K562 (cell line): ENCODE results near the gene ANKRD61. TPM values are rescaled to one million over a fixed set of nuclear protein-coding genes. Genes with fewer than 3 reads are reported as not detected.

Experiments
- AFF1 ChIP-seq, 2 experiments: fragments of 450-650 bp; IDR thresholded peaks; 2 replicates each; pipeline ENCODE4 v1.6.1; 2018; ENCODE audit warnings: mild to moderate bottlenecking in 2 of 2, low read depth in 1 of 2; ENCODE audit not compliant: partially characterized antibody in 2 of 2
- ARHGAP35 ChIP-seq: fragments of 450-650 bp; IDR thresholded peaks from 2 replicates; pipeline ENCODE4 v1.6.1; 2018; ENCODE audit not compliant: partially characterized antibody
- ARID4B ChIP-seq: sonication (generic); formaldehyde crosslinking; IDR thresholded peaks from 2 replicates; pipeline ENCODE4 v1.8.0; 2022; ENCODE audit warnings: mild to moderate bottlenecking, missing genetic modification reagents
- ATF7 ChIP-seq: fragments of 450-650 bp; IDR thresholded peaks from 2 replicates; pipeline ENCODE4 v1.7.1; 2014; ENCODE audit warnings: mild to moderate bottlenecking, moderate library complexity
- FOSL1 ChIP-seq: fragments of 200-800 bp; sonication (Bioruptor generic); conservative IDR thresholded peaks from 2 replicates; pipeline ENCODE4 v1.6.1; 2016; ENCODE audit warnings: missing genetic modification characterization, missing compliant biosample characterization
- FOXA3 ChIP-seq, 2 experiments: fragments of 450-650 bp in 1 of 2; sonication (generic) in 1 of 2; formaldehyde crosslinking; IDR thresholded peaks in 1 of 2; conservative IDR thresholded peaks in 1 of 2; 2 replicates each; pipeline versions ENCODE4 v1.4.0 to v1.8.0; 2020 to 2022; ENCODE audit warnings: mild to moderate bottlenecking in 2 of 2, missing genetic modification reagents in 1 of 2
- GTF2F1 ChIP-seq: IDR thresholded peaks from 2 replicates; pipeline ENCODE4 v1.6.1; 2011; ENCODE audit warnings: low read depth, low read length, improper control_type of control experiment
- HDAC6 ChIP-seq: IDR thresholded peaks from 2 replicates; pipeline ENCODE4 v1.6.1; 2012; ENCODE audit warnings: low read depth, mild to moderate bottlenecking, control low read depth, inconsistent platforms, low read length, moderate library complexity
- KLF16 ChIP-seq: IDR thresholded peaks from 2 replicates; pipeline ENCODE4 v1.6.1; 2016; ENCODE audit warnings: antibody characterized with exemption
- POLR2AphosphoS5 ChIP-seq: IDR thresholded peaks from 2 replicates; pipeline ENCODE4 v1.6.1; 2011; ENCODE audit warnings: mild to moderate bottlenecking, low read depth, low read length, moderate library complexity; ENCODE audit not compliant: control insufficient read depth, insufficient read depth
- RFX5 ChIP-seq: IDR thresholded peaks from 2 replicates; pipeline ENCODE4 v1.6.1; 2011; ENCODE audit warnings: low read depth, mild to moderate bottlenecking, improper control_type of control experiment, low read length
- TFAM ChIP-seq: fragments of 250-450 bp; sonication (Bioruptor Pico); conservative IDR thresholded peaks from 2 replicates; pipeline ENCODE4 v1.5.0; 2021; ENCODE audit warnings: mild to moderate bottlenecking, moderate library complexity
- ZKSCAN8 ChIP-seq: fragments of 200-800 bp; sonication (Bioruptor generic); IDR thresholded peaks from 2 replicates; pipeline ENCODE4 v1.6.1; 2016; ENCODE audit warnings: missing genetic modification characterization, missing compliant biosample characterization
- polyA plus RNA-seq, 8 experiments: library from polyadenylated mRNA; depleted of rRNA in 4 of 8; stranded (reverse) in 5 of 8; unstranded in 3 of 8; fragments of >200 nt; fragmentation: Nextera tagmentation in 2 of 8; fragmentation: Illumina TruSeq in 1 of 8; extraction: Ambion mirVana in 2 of 8; extraction: Trizol in 1 of 8; gene quantifications; 2 replicates each; pipeline versions ENCODE4 v1.2.1 to v1.2.3, GENCODE V29; 2011 to 2014; ENCODE audit warnings: inconsistent platforms in 1 of 8, missing spikeins in 1 of 8
- total RNA-seq, 7 experiments: library from RNA; depleted of rRNA in 6 of 7; stranded (reverse); fragments of >200 nt in 6 of 7; fragmentation: Illumina TruSeq in 2 of 7; extraction: Trizol in 2 of 7; gene quantifications; 2 replicates each; pipeline versions ENCODE4 v1.2.1 to v1.2.3, GENCODE V29; 2011 to 2021; ENCODE audit warnings: low replicate concordance in 1 of 7
- TF ChIP-seq, protein P1 (sequence below): fragments of 450-650 bp; IDR thresholded peaks from 2 replicates; pipeline ENCODE4 v1.7.1; 2018; ENCODE audit warnings: mild to moderate bottlenecking, low read depth; ENCODE audit not compliant: partially characterized antibody

The ANKRD61 gene
- total and polyA plus RNA-seq, 9 of the 15 experiments (the other 6 are each of a cell fraction or from before 2014, with no cell fraction given) = 0.08 to 0.11 (median 0.09) TPM; not detected in 5

- TF ChIP-seq AFF1 (IDR thresholded peaks at IDR 0.05; ENCODE audit: low read depth in 1 of 2, partially characterized antibody in 2 of 2) = no peak
- no peak for TF ChIP-seq TFAM
- peak; percentile 86 for TF ChIP-seq POLR2AphosphoS5
- TF ChIP-seq ZKSCAN8 (CRISPR knock-in tag) = no peak
- peak; percentile 92 for TF ChIP-seq ATF7
- TF ChIP-seq GTF2F1 = 0 out of 2 replicates have a peak, but pooled peaks have one; percentile 33
- peak; percentile 45; the same call in 1 of the 2 replicates for TF ChIP-seq RFX5
- peak in 1 of 2 experiments; percentile 86; a peak in 2 of 4 replicates for TF ChIP-seq FOXA3 (CRISPR knock-in tag; conservative IDR thresholded peaks at IDR 0.05 in 1 of 2, IDR thresholded peaks at IDR 0.05 in 1 of 2)
- TF ChIP-seq ARID4B (CRISPR knock-in tag) = peak; percentile 92
- TF ChIP-seq FOSL1 = peak; percentile 29; the same call in 1 of the 2 replicates
- TF ChIP-seq HDAC6 = no peak
- peak; percentile 82 for TF ChIP-seq KLF16
- TF ChIP-seq, protein P1, sequence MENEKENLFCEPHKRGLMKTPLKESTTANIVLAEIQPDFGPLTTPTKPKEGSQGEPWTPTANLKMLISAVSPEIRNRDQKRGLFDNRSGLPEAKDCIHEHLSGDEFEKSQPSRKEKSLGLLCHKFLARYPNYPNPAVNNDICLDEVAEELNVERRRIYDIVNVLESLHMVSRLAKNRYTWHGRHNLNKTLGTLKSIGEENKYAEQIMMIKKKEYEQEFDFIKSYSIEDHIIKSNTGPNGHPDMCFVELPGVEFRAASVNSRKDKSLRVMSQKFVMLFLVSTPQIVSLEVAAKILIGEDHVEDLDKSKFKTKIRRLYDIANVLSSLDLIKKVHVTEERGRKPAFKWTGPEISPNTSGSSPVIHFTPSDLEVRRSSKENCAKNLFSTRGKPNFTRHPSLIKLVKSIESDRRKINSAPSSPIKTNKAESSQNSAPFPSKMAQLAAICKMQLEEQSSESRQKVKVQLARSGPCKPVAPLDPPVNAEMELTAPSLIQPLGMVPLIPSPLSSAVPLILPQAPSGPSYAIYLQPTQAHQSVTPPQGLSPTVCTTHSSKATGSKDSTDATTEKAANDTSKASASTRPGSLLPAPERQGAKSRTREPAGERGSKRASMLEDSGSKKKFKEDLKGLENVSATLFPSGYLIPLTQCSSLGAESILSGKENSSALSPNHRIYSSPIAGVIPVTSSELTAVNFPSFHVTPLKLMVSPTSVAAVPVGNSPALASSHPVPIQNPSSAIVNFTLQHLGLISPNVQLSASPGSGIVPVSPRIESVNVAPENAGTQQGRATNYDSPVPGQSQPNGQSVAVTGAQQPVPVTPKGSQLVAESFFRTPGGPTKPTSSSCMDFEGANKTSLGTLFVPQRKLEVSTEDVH = peak; percentile 67
- TF ChIP-seq ARHGAP35 = no peak
These were observed 22.2 kb upstream of the ANKRD61 start, which contains the start of the genes AIMP2 and PMS2 (continued) for GRCh38 chr7:6008668-6009611.
